WTC11 (cell line): ENCODE results near the gene DNAJC6.

Experiments used
- AFF4 ChIP-seq: sonication (generic); formaldehyde crosslinking; IDR thresholded peaks from 2 replicates; pipeline ENCODE4 v1.8.1; 2023; ENCODE audit warnings: mild to moderate bottlenecking, missing genetic modification reagents, borderline replicate concordance
- E2F4 ChIP-seq: sonication (generic); formaldehyde crosslinking; IDR thresholded peaks from 2 replicates; pipeline ENCODE4 v1.8.1; 2022; ENCODE audit warnings: low read depth, mild to moderate bottlenecking, moderate library complexity, missing genetic modification reagents, borderline replicate concordance
- SMAD4 ChIP-seq: sonication (generic); formaldehyde crosslinking; IDR thresholded peaks from 2 replicates; pipeline ENCODE4 v1.8.0; 2022; ENCODE audit warnings: mild to moderate bottlenecking, missing genetic modification reagents
- USF2 ChIP-seq: sonication (generic); formaldehyde crosslinking; IDR thresholded peaks from 2 replicates; pipeline ENCODE4 v1.8.1; 2023; ENCODE audit warnings: mild to moderate bottlenecking, missing genetic modification reagents, moderate library complexity
- ZNF512 ChIP-seq: sonication (generic); formaldehyde crosslinking; IDR thresholded peaks from 2 replicates; pipeline ENCODE4 v1.8.1; 2022; ENCODE audit warnings: missing genetic modification reagents, borderline replicate concordance
- TF ChIP-seq, protein P1 (sequence below): fragments of 200-600 bp; IDR thresholded peaks from 2 replicates; pipeline ENCODE4 v1.8.0; 2022; ENCODE audit warnings: antibody characterized with exemption
- TF ChIP-seq, protein P2 (sequence below): sonication (generic); formaldehyde crosslinking; IDR thresholded peaks from 2 replicates; pipeline ENCODE4 v1.8.0; 2022; ENCODE audit warnings: mild to moderate bottlenecking, missing genetic modification reagents

- TF ChIP-seq USF2 (CRISPR knock-in tag) (no peak), AFF4 (CRISPR knock-in tag) (no peak), E2F4 (CRISPR knock-in tag) (no peak), SMAD4 (CRISPR knock-in tag) (no peak), ZNF512 (CRISPR knock-in tag) (no peak)
- TF ChIP-seq, protein P1, sequence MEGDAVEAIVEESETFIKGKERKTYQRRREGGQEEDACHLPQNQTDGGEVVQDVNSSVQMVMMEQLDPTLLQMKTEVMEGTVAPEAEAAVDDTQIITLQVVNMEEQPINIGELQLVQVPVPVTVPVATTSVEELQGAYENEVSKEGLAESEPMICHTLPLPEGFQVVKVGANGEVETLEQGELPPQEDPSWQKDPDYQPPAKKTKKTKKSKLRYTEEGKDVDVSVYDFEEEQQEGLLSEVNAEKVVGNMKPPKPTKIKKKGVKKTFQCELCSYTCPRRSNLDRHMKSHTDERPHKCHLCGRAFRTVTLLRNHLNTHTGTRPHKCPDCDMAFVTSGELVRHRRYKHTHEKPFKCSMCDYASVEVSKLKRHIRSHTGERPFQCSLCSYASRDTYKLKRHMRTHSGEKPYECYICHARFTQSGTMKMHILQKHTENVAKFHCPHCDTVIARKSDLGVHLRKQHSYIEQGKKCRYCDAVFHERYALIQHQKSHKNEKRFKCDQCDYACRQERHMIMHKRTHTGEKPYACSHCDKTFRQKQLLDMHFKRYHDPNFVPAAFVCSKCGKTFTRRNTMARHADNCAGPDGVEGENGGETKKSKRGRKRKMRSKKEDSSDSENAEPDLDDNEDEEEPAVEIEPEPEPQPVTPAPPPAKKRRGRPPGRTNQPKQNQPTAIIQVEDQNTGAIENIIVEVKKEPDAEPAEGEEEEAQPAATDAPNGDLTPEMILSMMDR = no peak
- TF ChIP-seq, protein P2, sequence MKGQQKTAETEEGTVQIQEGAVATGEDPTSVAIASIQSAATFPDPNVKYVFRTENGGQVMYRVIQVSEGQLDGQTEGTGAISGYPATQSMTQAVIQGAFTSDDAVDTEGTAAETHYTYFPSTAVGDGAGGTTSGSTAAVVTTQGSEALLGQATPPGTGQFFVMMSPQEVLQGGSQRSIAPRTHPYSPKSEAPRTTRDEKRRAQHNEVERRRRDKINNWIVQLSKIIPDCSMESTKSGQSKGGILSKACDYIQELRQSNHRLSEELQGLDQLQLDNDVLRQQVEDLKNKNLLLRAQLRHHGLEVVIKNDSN = no peak
These were observed 33.0 kb upstream of the DNAJC6 start for GRCh38 chr1:65276197-65276939.
